WI38 (cell line): ENCODE results near the gene TPPP2.
A peak's percentile ranks its signal among the peaks of the same experiment; 100 is the strongest.

Source experiments
- H3K4me3 ChIP-seq: 2 replicates; pipeline ENCODE4 v1.5.1; 2011; ENCODE audit warnings: low read depth, mild to moderate bottlenecking, control low read depth, low read length
- TF ChIP-seq, protein P1 (sequence below): IDR thresholded peaks from 2 replicates; pipeline ENCODE4 v1.5.1; 2012; ENCODE audit warnings: low read depth, mild to moderate bottlenecking, control low read depth, low read length

The TPPP2 gene

GRCh38 chr14:21061347-21061668 is 31.3 kb downstream of the TPPP2 start:
- no peak overlapping the region for H3K4me3 ChIP-seq
- TF ChIP-seq, protein P1, sequence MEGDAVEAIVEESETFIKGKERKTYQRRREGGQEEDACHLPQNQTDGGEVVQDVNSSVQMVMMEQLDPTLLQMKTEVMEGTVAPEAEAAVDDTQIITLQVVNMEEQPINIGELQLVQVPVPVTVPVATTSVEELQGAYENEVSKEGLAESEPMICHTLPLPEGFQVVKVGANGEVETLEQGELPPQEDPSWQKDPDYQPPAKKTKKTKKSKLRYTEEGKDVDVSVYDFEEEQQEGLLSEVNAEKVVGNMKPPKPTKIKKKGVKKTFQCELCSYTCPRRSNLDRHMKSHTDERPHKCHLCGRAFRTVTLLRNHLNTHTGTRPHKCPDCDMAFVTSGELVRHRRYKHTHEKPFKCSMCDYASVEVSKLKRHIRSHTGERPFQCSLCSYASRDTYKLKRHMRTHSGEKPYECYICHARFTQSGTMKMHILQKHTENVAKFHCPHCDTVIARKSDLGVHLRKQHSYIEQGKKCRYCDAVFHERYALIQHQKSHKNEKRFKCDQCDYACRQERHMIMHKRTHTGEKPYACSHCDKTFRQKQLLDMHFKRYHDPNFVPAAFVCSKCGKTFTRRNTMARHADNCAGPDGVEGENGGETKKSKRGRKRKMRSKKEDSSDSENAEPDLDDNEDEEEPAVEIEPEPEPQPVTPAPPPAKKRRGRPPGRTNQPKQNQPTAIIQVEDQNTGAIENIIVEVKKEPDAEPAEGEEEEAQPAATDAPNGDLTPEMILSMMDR = no peak

- TF ChIP-seq, protein P1 = no peak
- no peak overlapping the region for H3K4me3 ChIP-seq
Observed at GRCh38 chr14:21063479-21063878, 33.5 kb downstream of the TPPP2 start.

- H3K4me3 ChIP-seq = no peak overlapping the region
- TF ChIP-seq, protein P1 = no peak
Observed at GRCh38 chr14:21066882-21067502, 37.0 kb downstream of the TPPP2 start.

DNA sequence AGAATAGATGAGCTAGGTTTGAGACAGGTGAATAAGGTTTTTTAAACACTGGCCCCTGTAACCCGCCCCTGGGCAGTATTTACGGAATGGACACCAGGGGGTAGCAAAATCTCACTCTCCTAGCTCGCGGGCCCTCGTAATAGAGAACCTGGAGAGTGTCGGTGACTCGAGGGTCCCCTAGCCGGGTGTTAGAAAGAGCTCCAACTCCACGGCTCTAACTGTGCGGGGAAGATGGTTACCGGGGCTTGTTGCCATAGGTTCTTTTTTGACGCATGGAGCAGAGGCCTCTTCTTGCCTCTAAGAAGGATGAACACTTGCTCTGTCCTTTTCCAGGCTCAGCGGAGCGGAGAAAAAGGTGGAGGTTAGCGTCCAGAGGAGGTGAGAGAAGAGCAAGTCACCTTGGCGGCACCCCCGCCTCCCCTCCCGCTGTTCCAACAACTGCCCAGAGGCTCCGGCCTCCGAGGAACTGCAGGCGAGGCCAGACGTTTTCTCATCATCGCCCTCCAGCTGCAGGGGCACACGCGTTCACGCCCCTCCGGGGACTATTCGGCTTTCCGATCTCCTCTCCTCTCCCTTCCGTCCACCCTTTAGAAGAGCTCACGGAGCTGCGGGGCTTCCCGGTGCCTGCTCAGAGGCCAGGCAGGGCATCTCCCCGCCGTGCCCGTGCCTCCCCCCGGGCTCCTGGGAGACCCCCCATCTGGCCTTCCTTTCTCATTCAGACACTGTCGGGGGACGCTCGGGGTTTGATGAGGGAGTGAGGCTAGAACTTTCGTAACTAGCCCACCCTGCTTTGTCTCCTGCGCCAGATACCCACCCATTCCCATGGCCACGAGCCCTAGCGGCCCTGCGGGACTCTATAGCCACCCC is 38.7 kb downstream of the TPPP2 start:
- TF ChIP-seq, protein P1 = peak; percentile 60
- H3K4me3 ChIP-seq = peak overlapping the region; percentile 82

DNA sequence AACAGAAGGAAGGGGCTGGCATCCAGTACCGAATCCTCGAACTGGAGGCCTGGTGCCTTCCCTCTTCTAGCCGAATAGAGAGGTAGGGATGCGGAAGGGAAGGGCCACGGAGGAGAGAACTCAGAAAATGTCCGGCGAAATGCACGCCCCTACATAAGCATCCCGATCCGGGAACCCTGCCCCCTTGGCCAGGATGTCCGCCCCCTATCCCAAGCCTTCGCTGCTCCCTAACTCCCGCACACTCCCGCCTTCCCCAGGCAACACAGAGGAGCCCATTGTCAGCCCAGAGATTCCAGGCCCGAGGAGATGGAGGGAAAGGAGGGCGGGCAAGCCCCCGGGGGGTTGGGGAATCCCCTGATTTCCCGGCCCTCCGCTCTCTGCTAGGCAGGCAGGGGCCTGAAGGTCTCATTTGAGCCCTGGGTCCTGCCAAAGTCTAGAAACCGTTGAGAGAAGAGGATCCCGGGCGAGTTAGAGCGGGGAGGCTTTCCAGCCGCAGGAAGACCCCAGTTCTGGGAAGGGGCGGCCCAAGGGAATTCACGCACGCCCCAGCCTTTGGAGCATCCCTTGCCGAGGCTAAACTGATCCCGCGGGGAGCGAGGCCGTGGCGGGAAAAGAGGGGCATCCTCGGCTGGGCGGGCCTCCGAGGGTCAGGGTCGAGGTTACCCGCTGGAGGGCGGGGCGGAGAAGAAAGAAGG is 39.5 kb downstream of the TPPP2 start:
- peak overlapping the region; percentile 82 for H3K4me3 ChIP-seq
- TF ChIP-seq, protein P1 = no peak

- H3K4me3 ChIP-seq = peak within 1 kb of the TSS; percentile 82
- TF ChIP-seq, protein P1 = no peak
Observed at GRCh38 chr14:21070083-21070609, 40.1 kb downstream of the TPPP2 start, which contains the start of gene ARHGEF40. TSS of gene ARHGEF40 (plus strand) at chr14:21070304. CDS start at chr14:21070397, 93 bp downstream.
